ENCODE data around the gene ATP6V1F.

ATP6V1F gene

GRCh38 chr7:128849156-128849515 lies 13.5 kb upstream of the ATP6V1F start:
- DNase-seq (ENCODE audit: low read depth), result no peak

GRCh38 chr7:128849804-128850490 lies 12.7 kb upstream of the ATP6V1F start:
- DNase-seq (ENCODE audit: low read depth), result no peak

- DNase-seq (ENCODE audit: low read depth), result no peak
Measured at GRCh38 chr7:128852537-128853254, 10.0 kb upstream of the ATP6V1F start.

- DNase-seq (ENCODE audit: low read depth), result no peak
Measured at GRCh38 chr7:128853799-128854198, 8.9 kb upstream of the ATP6V1F start.

GRCh38 chr7:128854396-128854795 lies 8.3 kb upstream of the ATP6V1F start:
- DNase-seq (ENCODE audit: low read depth), result no peak

- no peak for DNase-seq (ENCODE audit: low read depth)
Measured at GRCh38 chr7:128855559-128855958, 7.1 kb upstream of the ATP6V1F start.

- no peak for DNase-seq (ENCODE audit: low read depth)
Measured at GRCh38 chr7:128856001-128856718, 6.5 kb upstream of the ATP6V1F start.

- no peak for DNase-seq (ENCODE audit: low read depth)
Measured at GRCh38 chr7:128858380-128859231, 4.0 kb upstream of the ATP6V1F start.

- DNase-seq (ENCODE audit: low read depth), result no peak
Measured at GRCh38 chr7:128859232-128860157, 3.2 kb upstream of the ATP6V1F start.

- DNase-seq (ENCODE audit: low read depth), result peak; percentile 41
Measured at GRCh38 chr7:128860158-128861073, 2.2 kb upstream of the ATP6V1F start.

- DNase-seq (ENCODE audit: low read depth), result no peak
Measured at GRCh38 chr7:128861957-128862570, 592 bp upstream of the ATP6V1F start.

GRCh38 chr7:128863433-128863989 lies 855 bp downstream of the ATP6V1F start:
- peak; percentile 32 for DNase-seq (ENCODE audit: low read depth)

- no peak for DNase-seq (ENCODE audit: low read depth)
Measured at GRCh38 chr7:128865303-128865702, 2.6 kb downstream of the ATP6V1F start.

- DNase-seq (ENCODE audit: low read depth), result no peak
Measured at GRCh38 chr7:128865996-128866877, 3.6 kb downstream of the ATP6V1F start.

GRCh38 chr7:128867241-128867640 lies 4.6 kb downstream of the ATP6V1F start:
- no peak for DNase-seq (ENCODE audit: low read depth)

- no peak for DNase-seq (ENCODE audit: low read depth)
Measured at GRCh38 chr7:128867842-128868623, 5.4 kb downstream of the ATP6V1F start.

- no peak for DNase-seq (ENCODE audit: low read depth)
Measured at GRCh38 chr7:128868624-128869137, 6.0 kb downstream of the ATP6V1F start.
